Panc1 (cell line): ENCODE data around the gene SLC9B2. TPM values are rescaled to one million over a fixed set of nuclear protein-coding genes. Genes with fewer than 3 reads are reported as not detected.

ENCODE experiments used
- ATAC-seq: fragments of 200-7000 bp; cut with Tn5 transposase; 2 replicates; pipeline ENCODE4 v1.9.1; 2020; ENCODE audit warnings: mild to moderate bottlenecking, moderate library complexity
- BruUV-seq: library from RNA; stranded (reverse); fragments of 400-500 nt; replicated peaks from 2 replicates; lab custom pipeline; 2021; lab: Mats Ljungman, UMichigan
- CTCF ChIA-PET: fragments of 300-600 bp; sonication (Branson Sonifier 250); formaldehyde crosslinking; loops from one replicate; lab custom pipeline; 2022; ENCODE audit warnings: antibody characterized with exemption; lab: Charles Lee
- POLR2A ChIA-PET: fragments of 300-600 bp; sonication (Branson Sonifier 250); formaldehyde crosslinking; loops from one replicate; lab custom pipeline; 2022; ENCODE audit warnings: antibody characterized with exemption; lab: Charles Lee
- DNase-seq: peaks from one replicate; pipeline ENCODE4 v3.0.0-alpha.2; 2010; ENCODE audit warnings: low read depth, low spot score
- H3K27ac ChIP-seq: 2 replicates; pipeline ENCODE4 v1.5.1; 2011; ENCODE audit warnings: mild to moderate bottlenecking, low read length, inconsistent platforms
- H3K27me3 ChIP-seq: fragments of 200-500 bp; sonication (Bioruptor generic); 2 replicates; pipeline ENCODE4 v1.6.0; 2014; ENCODE audit warnings: low read length, inconsistent platforms; ENCODE audit not compliant: control insufficient read depth, insufficient read depth
- H3K36me3 ChIP-seq: fragments of 200-500 bp; sonication (Bioruptor generic); 2 replicates; pipeline ENCODE4 v1.5.1; 2014; ENCODE audit warnings: inconsistent platforms, mild to moderate bottlenecking, low read length, moderate library complexity; ENCODE audit not compliant: control insufficient read depth, insufficient read depth
- H3K4me1 ChIP-seq: 2 replicates; pipeline ENCODE4 v1.5.1; 2011; ENCODE audit warnings: inconsistent platforms, mild to moderate bottlenecking, low read length, moderate library complexity; ENCODE audit not compliant: control insufficient read depth, insufficient read depth
- H3K4me3 ChIP-seq, 2 experiments: 2 replicates each; pipeline ENCODE4 v1.5.1; 2011 to 2012; ENCODE audit warnings: low read depth in 2 of 2, low read length in 2 of 2, mild to moderate bottlenecking in 2 of 2, inconsistent platforms in 1 of 2, moderate library complexity in 1 of 2
- H3K9me3 ChIP-seq: fragments of 200-500 bp; sonication (Bioruptor generic); 2 replicates; pipeline ENCODE4 v1.5.1; 2014; ENCODE audit warnings: low read depth, mild to moderate bottlenecking, inconsistent platforms, low read length, moderate library complexity; ENCODE audit not compliant: control insufficient read depth, insufficient read depth
- CTCF ChIP-seq: fragments of 450-650 bp; IDR thresholded peaks from 2 replicates; pipeline ENCODE4 v1.5.1; 2017; ENCODE audit warnings: mild to moderate bottlenecking
- POLR2AphosphoS5 ChIP-seq: IDR thresholded peaks from 2 replicates; pipeline ENCODE4 v1.6.1; 2012; ENCODE audit warnings: mild to moderate bottlenecking, low read depth, low read length, moderate library complexity
- REST ChIP-seq, 2 experiments: IDR thresholded peaks; 2 replicates each; pipeline ENCODE4 v1.6.1; 2011 to 2012; ENCODE audit warnings: low read depth in 2 of 2, control low read depth in 1 of 2, low read length in 1 of 2, mild to moderate bottlenecking in 1 of 2, moderate library complexity in 1 of 2; ENCODE audit not compliant: insufficient read depth in 1 of 2
- SIN3A ChIP-seq: IDR thresholded peaks from 2 replicates; pipeline ENCODE4 v1.6.1; 2012; ENCODE audit warnings: low read depth, mild to moderate bottlenecking, low read length, moderate library complexity, borderline replicate concordance; ENCODE audit not compliant: insufficient read depth
- TCF7L2 ChIP-seq: IDR thresholded peaks from 2 replicates; pipeline ENCODE4 v1.6.1; 2011; ENCODE audit warnings: mild to moderate bottlenecking, low read depth, low read length, inconsistent platforms
- in situ Hi-C: cut with HindIII; loops from 2 replicates; pipeline ENCODE4 v1.10.0; 2016; ENCODE audit warnings: low sequenced_read_pairs, low pct_unique_long_range_greater_than_20kb
- intact Hi-C: fragments of 100-400 bp; cut with micrococcal nuclease; formaldehyde crosslinking; loops from one replicate; pipeline ENCODE4 v1.10.0; 2022; ENCODE audit not compliant: unreplicated experiment
- total RNA-seq: library from RNA; stranded (reverse); gene quantifications from one replicate; pipeline ENCODE4 v1.2.1, GENCODE V29; 2021; ENCODE audit not compliant: unreplicated experiment

SLC9B2 gene
- total RNA-seq, 1 experiment from 2014 or later: 14.6 TPM

GRCh38 chr4:103021120-103021519, 55.4 kb downstream of the SLC9B2 start:
- H3K36me3 ChIP-seq: no peaks in the 10 kb centered on the region
- CTCF ChIA-PET: no interaction called here
- H3K27me3 ChIP-seq: no peaks in the 10 kb centered on the region
- DNase-seq: no peak
- H3K4me1 ChIP-seq: no peaks in the 10 kb centered on the region
- no peak for TF ChIP-seq POLR2AphosphoS5
- TF ChIP-seq SIN3A: no peak
- TF ChIP-seq REST (IDR thresholded peaks at IDR 0.05; ENCODE audit: insufficient read depth in 1 of 2, low read depth in 2 of 2, low read length in 1 of 2): no peak
- TF ChIP-seq CTCF: no peak
- no peak for TF ChIP-seq TCF7L2
- intact Hi-C loops (no loop called here), in situ Hi-C loops (no loop called here)
- no peaks in the 10 kb centered on the region for H3K9me3 ChIP-seq
- BruUV-seq: no TSS peak
- no peak for ATAC-seq
- H3K4me3 ChIP-seq: no peak overlapping the region
- H3K27ac ChIP-seq: no peak overlapping the region
- POLR2A ChIA-PET: no interaction called here

GRCh38 chr4:103019308-103020124, 57.0 kb downstream of the SLC9B2 start, which contains the start of gene SLC9B1:
Gene SLC9B1 (minus strand): TSS chr4:103019705. CDS start chr4:102991711, 27,994 bp downstream.
- Histone ChIP-seq H3K27ac (peak within 1 kb of the TSS; percentile 94), H3K4me3 (peak within 1 kb of the TSS; percentile 59 to 85), H3K36me3 (no peaks in the 10 kb centered on the region), H3K27me3 (no peaks in the 10 kb centered on the region), H3K9me3 (no peaks in the 10 kb centered on the region), H3K4me1 (no peaks in the 10 kb centered on the region)
- in situ Hi-C loops: no loop called here
- TF ChIP-seq CTCF (no peak), REST (IDR thresholded peaks at IDR 0.05; ENCODE audit: insufficient read depth in 1 of 2, low read depth in 2 of 2, low read length in 1 of 2) (no peak), POLR2AphosphoS5 (peak; percentile 82), TCF7L2 (no peak), SIN3A (peak; percentile 80; the same call in 1 of the 2 replicates)
- intact Hi-C loops: no loop called here
- ATAC-seq: peak; percentile 100
- CTCF ChIA-PET: no interaction called here
- no TSS peak for BruUV-seq
- POLR2A ChIA-PET: no interaction called here
- no peak for DNase-seq
